GM23338 (cell line): ENCODE results near the gene TAF1B. TPM values are rescaled to one million over a fixed set of nuclear protein-coding genes. Genes with fewer than 3 reads are reported as not detected.

Source experiments
- ATAC-seq: fragments of 200-7000 bp; cut with Tn5 transposase; 3 replicates; pipeline ENCODE4 v1.9.1; 2020
- DNase-seq: peaks from one replicate; pipeline ENCODE4 v3.0.0-alpha.2; 2015; ENCODE audit warnings: low spot score
- H2AFZ ChIP-seq: fragments of 200-600 bp; sonication (generic); 2 replicates; pipeline ENCODE4 v1.8.0; 2016; ENCODE audit warnings: antibody characterized with exemption, mild to moderate bottlenecking, moderate library complexity
- H3F3A ChIP-seq: fragments of 200-600 bp; sonication (generic); replicated peaks from 2 replicates; pipeline ENCODE4 v1.8.0; 2017; ENCODE audit warnings: antibody characterized with exemption, mixed run types, low read depth
- H3K27ac ChIP-seq: fragments of 200-600 bp; sonication (generic); 2 replicates; pipeline ENCODE4 v1.6.1; 2016; ENCODE audit warnings: low read depth
- H3K27me3 ChIP-seq: fragments of 200-600 bp; sonication (generic); 2 replicates; pipeline ENCODE4 v1.8.0; 2016; ENCODE audit warnings: mild to moderate bottlenecking, mixed run types, moderate library complexity; ENCODE audit not compliant: insufficient read depth
- H3K36me3 ChIP-seq: fragments of 200-600 bp; sonication (generic); 2 replicates; pipeline ENCODE4 v1.8.0; 2016; ENCODE audit warnings: mild to moderate bottlenecking; ENCODE audit not compliant: insufficient read depth
- H3K4me1 ChIP-seq: fragments of 200-600 bp; sonication (generic); 2 replicates; pipeline ENCODE4 v1.8.0; 2016; ENCODE audit warnings: mild to moderate bottlenecking, moderate library complexity; ENCODE audit not compliant: insufficient read depth
- H3K4me2 ChIP-seq: fragments of 200-600 bp; sonication (generic); 2 replicates; pipeline ENCODE4 v1.7.1; 2017; ENCODE audit warnings: mixed run types
- H3K4me3 ChIP-seq: fragments of 200-600 bp; sonication (generic); 2 replicates; pipeline ENCODE4 v1.6.1; 2016; ENCODE audit warnings: mixed run types
- H3K79me2 ChIP-seq: fragments of 200-600 bp; sonication (generic); replicated peaks from 2 replicates; pipeline ENCODE4 v1.8.0; 2017; ENCODE audit warnings: mild to moderate bottlenecking; ENCODE audit not compliant: insufficient read depth
- H3K9me2 ChIP-seq: fragments of 200-600 bp; sonication (generic); 2 replicates; pipeline ENCODE4 v1.8.0; 2017; ENCODE audit not compliant: insufficient read depth
- H4K20me1 ChIP-seq: fragments of 200-600 bp; sonication (generic); replicated peaks from 2 replicates; pipeline ENCODE4 v1.8.0; 2017; ENCODE audit warnings: mild to moderate bottlenecking; ENCODE audit not compliant: insufficient read depth
- H3K27ac Mint-ChIP-seq: 2 replicates; pipeline ENCODE4 v1.8.0; 2020; ENCODE audit warnings: inconsistent platforms, mild to moderate bottlenecking, moderate library complexity, mixed read lengths
- H3K27me3 Mint-ChIP-seq: 3 replicates; pipeline ENCODE4 v1.8.0; 2022; ENCODE audit warnings: low read depth, mild to moderate bottlenecking, moderate library complexity, mixed read lengths, inconsistent platforms; ENCODE audit not compliant: insufficient read depth, poor library complexity
- H3K36me3 Mint-ChIP-seq: 3 replicates; pipeline ENCODE4 v1.8.0; 2021; ENCODE audit warnings: low read depth, mild to moderate bottlenecking, inconsistent platforms, moderate library complexity, mixed read lengths
- H3K4me1 Mint-ChIP-seq: 3 replicates; pipeline ENCODE4 v1.8.0; 2020; ENCODE audit warnings: mild to moderate bottlenecking, inconsistent platforms, mixed read lengths
- H3K4me3 Mint-ChIP-seq: 3 replicates; pipeline ENCODE4 v1.8.0; 2021; ENCODE audit warnings: moderate library complexity, mild to moderate bottlenecking, inconsistent platforms, mixed read lengths
- H3K9me3 Mint-ChIP-seq: 3 replicates; pipeline ENCODE4 v1.8.0; 2020; ENCODE audit warnings: moderate library complexity, mild to moderate bottlenecking, inconsistent platforms, mixed read lengths
- CREB1 ChIP-seq: fragments of 250-450 bp; sonication (Bioruptor Pico); IDR thresholded peaks from 2 replicates; pipeline ENCODE4 v1.5.0; 2020; ENCODE audit warnings: low read depth, mild to moderate bottlenecking, moderate library complexity
- EZH2 ChIP-seq: fragments of 200-600 bp; sonication (generic); IDR thresholded peaks from one replicate; pipeline ENCODE4 v1.8.0; 2017; ENCODE audit warnings: antibody characterized with exemption, mild to moderate bottlenecking, low read depth; ENCODE audit not compliant: unreplicated experiment
- EZH2phosphoT487 ChIP-seq: fragments of 200-600 bp; sonication (generic); IDR thresholded peaks from one replicate; pipeline ENCODE4 v1.8.1; 2018; ENCODE audit warnings: antibody characterized with exemption; ENCODE audit not compliant: unreplicated experiment
- POLR2AphosphoS5 ChIP-seq: IDR thresholded peaks from 2 replicates; pipeline ENCODE4 v1.6.1; 2016; ENCODE audit warnings: antibody characterized with exemption, low read depth
- STAT1 ChIP-seq: IDR thresholded peaks from one replicate; pipeline ENCODE4 v1.6.1; 2016; ENCODE audit warnings: antibody characterized with exemption; ENCODE audit not compliant: unreplicated experiment
- ZNF114 ChIP-seq: fragments of 250-450 bp; sonication (Bioruptor Pico); IDR thresholded peaks from 2 replicates; pipeline ENCODE4 v1.5.0; 2020; ENCODE audit warnings: mild to moderate bottlenecking, moderate library complexity
- polyA plus RNA-seq: library from polyadenylated mRNA; unstranded; fragments of >200 nt; fragmentation: Nextera tagmentation; extraction: Ambion mirVana; gene quantifications from 2 replicates; pipeline ENCODE4 v1.2.1, GENCODE V29; 2016
- total RNA-seq: library from RNA; depleted of rRNA; stranded (reverse); fragments of >200 nt; shearing (Covaris generic); gene quantifications from 2 replicates; pipeline ENCODE4 v1.2.3, GENCODE V29; 2014
- TF ChIP-seq, protein P1 (sequence below), 2 experiments: fragments of 200-600 bp in 1 of 2; sonication (generic) in 1 of 2; conservative IDR thresholded peaks; 2 replicates each; pipeline versions ENCODE4 v1.5.1 to v1.6.1; 2016 to 2017; ENCODE audit warnings: antibody characterized with exemption in 2 of 2, low read depth in 2 of 2, mild to moderate bottlenecking in 2 of 2, moderate library complexity in 1 of 2
- TF ChIP-seq, protein P2 (sequence below): IDR thresholded peaks from 2 replicates; pipeline ENCODE4 v1.6.1; 2016; ENCODE audit warnings: antibody characterized with exemption
- TF ChIP-seq, protein P3 (sequence below): IDR thresholded peaks from one replicate; pipeline ENCODE4 v1.6.1; 2018; ENCODE audit warnings: antibody characterized with exemption; ENCODE audit not compliant: unreplicated experiment

TAF1B gene
- total and polyA plus RNA-seq, 2 experiments from 2014 or later, result 22.2 to 28.9 TPM

DNA sequence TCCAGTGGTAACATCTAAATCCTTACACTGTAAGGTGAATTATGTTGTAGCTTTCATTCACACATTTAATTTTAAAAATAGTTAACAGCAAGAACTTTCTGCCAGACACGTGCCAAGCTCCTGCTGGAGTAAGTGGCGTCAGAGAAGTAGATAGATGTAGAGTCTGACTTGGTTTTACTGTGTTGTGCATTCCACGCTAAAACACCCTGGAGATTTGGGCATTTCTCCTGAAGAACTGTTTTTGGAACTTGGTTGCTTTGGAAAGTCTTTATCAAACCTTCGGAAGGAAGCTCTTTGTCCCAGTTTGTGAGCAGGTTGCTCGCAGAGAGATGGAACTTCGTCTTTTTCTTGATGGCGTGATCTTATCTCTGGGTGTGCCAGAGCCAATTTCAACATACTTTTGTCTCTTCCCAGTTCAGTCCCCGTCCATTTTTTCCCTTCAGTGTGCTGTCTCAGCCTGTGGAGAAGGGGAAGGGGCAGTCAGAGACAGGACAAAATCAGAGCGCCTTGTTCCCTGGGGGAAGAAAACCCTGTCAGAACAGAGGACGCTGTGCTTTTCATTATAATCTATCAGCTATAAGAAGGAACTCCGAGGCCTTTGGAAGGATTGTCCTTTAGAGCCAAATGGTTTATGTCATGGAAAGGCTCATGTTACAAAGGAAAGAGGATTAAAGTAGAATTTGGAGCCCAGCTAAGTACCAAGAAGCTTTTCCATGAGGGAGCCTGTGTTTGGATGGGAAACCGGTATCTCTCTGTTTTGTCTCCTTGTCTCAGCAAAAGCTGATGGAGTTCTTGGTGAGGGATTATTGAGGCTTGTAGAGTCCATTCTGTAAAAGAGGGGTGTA lies 127.1 kb downstream of the TAF1B start:
- DNase-seq (no peak), ATAC-seq (no peak)
- Histone ChIP-seq H3K36me3 (no peaks in the 10 kb centered on the region), H3K27me3 (no peaks in the 10 kb centered on the region), H4K20me1 (no peaks in the 10 kb centered on the region), H3K4me1 (no peaks in the 10 kb centered on the region), H3K27ac (no peak overlapping the region), H3F3A (no peaks in the 10 kb centered on the region), H3K9me2 (no peaks in the 10 kb centered on the region), H3K4me3 (no peak overlapping the region), H3K79me2 (no peaks in the 10 kb centered on the region), H2AFZ (no peak overlapping the region), H3K4me2 (no peak overlapping the region)
- no peak overlapping the region for H3K27ac Mint-ChIP-seq
- no peak overlapping the region for H3K4me3 Mint-ChIP-seq
- H3K9me3 Mint-ChIP-seq, result no peaks in the 10 kb centered on the region
- H3K27me3 Mint-ChIP-seq, result peaks cover 3% of the 10 kb centered on the region
- H3K36me3 Mint-ChIP-seq, result no peaks in the 10 kb centered on the region
- TF ChIP-seq, protein P1, sequence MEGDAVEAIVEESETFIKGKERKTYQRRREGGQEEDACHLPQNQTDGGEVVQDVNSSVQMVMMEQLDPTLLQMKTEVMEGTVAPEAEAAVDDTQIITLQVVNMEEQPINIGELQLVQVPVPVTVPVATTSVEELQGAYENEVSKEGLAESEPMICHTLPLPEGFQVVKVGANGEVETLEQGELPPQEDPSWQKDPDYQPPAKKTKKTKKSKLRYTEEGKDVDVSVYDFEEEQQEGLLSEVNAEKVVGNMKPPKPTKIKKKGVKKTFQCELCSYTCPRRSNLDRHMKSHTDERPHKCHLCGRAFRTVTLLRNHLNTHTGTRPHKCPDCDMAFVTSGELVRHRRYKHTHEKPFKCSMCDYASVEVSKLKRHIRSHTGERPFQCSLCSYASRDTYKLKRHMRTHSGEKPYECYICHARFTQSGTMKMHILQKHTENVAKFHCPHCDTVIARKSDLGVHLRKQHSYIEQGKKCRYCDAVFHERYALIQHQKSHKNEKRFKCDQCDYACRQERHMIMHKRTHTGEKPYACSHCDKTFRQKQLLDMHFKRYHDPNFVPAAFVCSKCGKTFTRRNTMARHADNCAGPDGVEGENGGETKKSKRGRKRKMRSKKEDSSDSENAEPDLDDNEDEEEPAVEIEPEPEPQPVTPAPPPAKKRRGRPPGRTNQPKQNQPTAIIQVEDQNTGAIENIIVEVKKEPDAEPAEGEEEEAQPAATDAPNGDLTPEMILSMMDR (conservative IDR thresholded peaks at IDR 0.05; ENCODE audit: low read depth in 2 of 2), result no peak
- TF ChIP-seq STAT1 (no peak), POLR2AphosphoS5 (no peak), CREB1 (CRISPR knock-in tag) (no peak), EZH2phosphoT487 (no peak)
- peaks cover 5% of the 10 kb centered on the region; the same call in 2 of the 3 replicates for H3K4me1 Mint-ChIP-seq

DNA sequence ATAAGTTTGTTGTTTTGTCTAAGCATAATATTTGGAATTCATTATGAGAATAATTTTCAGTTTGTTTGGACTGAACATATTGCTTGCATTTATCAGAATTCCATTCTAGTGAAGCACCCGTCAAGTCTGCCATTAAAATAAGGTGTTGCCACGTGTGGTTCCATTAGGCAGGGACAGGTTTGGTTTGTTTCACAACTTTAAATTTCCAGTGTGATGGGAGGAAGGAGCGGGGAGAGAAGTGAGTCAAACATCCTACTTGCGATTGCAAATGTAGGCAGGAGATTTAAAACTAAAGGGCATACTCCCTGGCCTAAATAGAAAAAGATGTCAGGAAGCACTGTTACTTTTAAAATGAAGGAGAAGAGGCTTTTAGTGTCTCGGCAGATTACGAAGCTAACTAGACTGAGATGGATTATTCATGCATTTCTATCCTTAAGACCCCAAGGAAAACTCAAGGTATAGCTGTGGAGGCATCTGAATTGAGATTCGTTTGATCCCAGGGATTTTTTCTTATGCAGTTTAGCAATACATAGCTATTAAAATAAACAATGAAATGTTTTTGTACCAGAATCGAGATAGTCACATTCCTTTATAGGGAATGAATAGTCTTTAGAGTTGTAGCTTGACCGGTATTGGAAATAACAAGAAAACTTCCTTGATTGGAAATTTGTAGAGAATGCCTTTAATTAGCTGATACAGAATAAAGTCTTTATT lies 128.0 kb downstream of the TAF1B start:
- no peak overlapping the region for H3K4me2 ChIP-seq
- ATAC-seq (no peak), DNase-seq (no peak)
- Mint-ChIP-seq H3K27ac (no peak overlapping the region), H3K4me3 (no peak overlapping the region), H3K36me3 (no peaks in the 10 kb centered on the region), H3K27me3 (peaks cover 6% of the 10 kb centered on the region), H3K4me1 (peaks cover 5% of the 10 kb centered on the region; the same call in 2 of the 3 replicates), H3K9me3 (no peaks in the 10 kb centered on the region)
- H4K20me1 ChIP-seq, result no peaks in the 10 kb centered on the region
- H3K27ac ChIP-seq, result no peak overlapping the region
- H3K4me1 ChIP-seq, result no peaks in the 10 kb centered on the region
- H3K79me2 ChIP-seq, result no peaks in the 10 kb centered on the region
- H2AFZ ChIP-seq, result no peak overlapping the region
- H3K36me3 ChIP-seq, result no peaks in the 10 kb centered on the region
- no peaks in the 10 kb centered on the region for H3K9me2 ChIP-seq
- TF ChIP-seq, protein P2, sequence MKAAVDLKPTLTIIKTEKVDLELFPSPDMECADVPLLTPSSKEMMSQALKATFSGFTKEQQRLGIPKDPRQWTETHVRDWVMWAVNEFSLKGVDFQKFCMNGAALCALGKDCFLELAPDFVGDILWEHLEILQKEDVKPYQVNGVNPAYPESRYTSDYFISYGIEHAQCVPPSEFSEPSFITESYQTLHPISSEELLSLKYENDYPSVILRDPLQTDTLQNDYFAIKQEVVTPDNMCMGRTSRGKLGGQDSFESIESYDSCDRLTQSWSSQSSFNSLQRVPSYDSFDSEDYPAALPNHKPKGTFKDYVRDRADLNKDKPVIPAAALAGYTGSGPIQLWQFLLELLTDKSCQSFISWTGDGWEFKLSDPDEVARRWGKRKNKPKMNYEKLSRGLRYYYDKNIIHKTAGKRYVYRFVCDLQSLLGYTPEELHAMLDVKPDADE, result no peak
- TF ChIP-seq ZNF114 (CRISPR knock-in tag), result no peak
- no peak for TF ChIP-seq EZH2
- TF ChIP-seq, protein P3, sequence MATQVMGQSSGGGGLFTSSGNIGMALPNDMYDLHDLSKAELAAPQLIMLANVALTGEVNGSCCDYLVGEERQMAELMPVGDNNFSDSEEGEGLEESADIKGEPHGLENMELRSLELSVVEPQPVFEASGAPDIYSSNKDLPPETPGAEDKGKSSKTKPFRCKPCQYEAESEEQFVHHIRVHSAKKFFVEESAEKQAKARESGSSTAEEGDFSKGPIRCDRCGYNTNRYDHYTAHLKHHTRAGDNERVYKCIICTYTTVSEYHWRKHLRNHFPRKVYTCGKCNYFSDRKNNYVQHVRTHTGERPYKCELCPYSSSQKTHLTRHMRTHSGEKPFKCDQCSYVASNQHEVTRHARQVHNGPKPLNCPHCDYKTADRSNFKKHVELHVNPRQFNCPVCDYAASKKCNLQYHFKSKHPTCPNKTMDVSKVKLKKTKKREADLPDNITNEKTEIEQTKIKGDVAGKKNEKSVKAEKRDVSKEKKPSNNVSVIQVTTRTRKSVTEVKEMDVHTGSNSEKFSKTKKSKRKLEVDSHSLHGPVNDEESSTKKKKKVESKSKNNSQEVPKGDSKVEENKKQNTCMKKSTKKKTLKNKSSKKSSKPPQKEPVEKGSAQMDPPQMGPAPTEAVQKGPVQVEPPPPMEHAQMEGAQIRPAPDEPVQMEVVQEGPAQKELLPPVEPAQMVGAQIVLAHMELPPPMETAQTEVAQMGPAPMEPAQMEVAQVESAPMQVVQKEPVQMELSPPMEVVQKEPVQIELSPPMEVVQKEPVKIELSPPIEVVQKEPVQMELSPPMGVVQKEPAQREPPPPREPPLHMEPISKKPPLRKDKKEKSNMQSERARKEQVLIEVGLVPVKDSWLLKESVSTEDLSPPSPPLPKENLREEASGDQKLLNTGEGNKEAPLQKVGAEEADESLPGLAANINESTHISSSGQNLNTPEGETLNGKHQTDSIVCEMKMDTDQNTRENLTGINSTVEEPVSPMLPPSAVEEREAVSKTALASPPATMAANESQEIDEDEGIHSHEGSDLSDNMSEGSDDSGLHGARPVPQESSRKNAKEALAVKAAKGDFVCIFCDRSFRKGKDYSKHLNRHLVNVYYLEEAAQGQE, result no peak
- TF ChIP-seq EZH2phosphoT487, result no peak
- H3F3A ChIP-seq, result no peaks in the 10 kb centered on the region
- H3K27me3 ChIP-seq, result no peaks in the 10 kb centered on the region
- H3K4me3 ChIP-seq, result no peak overlapping the region
